MV-4-11 (cell line): ENCODE data around the gene RBM39.
A peak's percentile ranks its signal among the peaks of the same experiment; 100 is the strongest.
"Not testable (repeated sequence)": the region's sequence is repeated elsewhere in the genome, so short reads cannot be mapped to it uniquely, and the experiment has no call there.

ENCODE experiments used
- DNase-seq: peaks from one replicate; lab custom pipeline; 2025; lab: John Stamatoyannopoulos, UW

Gene RBM39

GRCh38 chr20:35706591-35707529 lies 35.2 kb downstream of the RBM39 start:
- DNase-seq, result not testable (repeated sequence)

GRCh38 chr20:35705894-35706293 lies 36.2 kb downstream of the RBM39 start:
- not testable (repeated sequence) for DNase-seq

- no peak for DNase-seq
Observed at GRCh38 chr20:35704514-35705261, 37.4 kb downstream of the RBM39 start.

GRCh38 chr20:35702824-35703695 lies 39.0 kb downstream of the RBM39 start:
- no peak for DNase-seq

- DNase-seq, result peak; percentile 20
Observed at GRCh38 chr20:35702051-35702823, 39.8 kb downstream of the RBM39 start.

- DNase-seq, result no peak
Observed at GRCh38 chr20:35700625-35701148, 41.4 kb downstream of the RBM39 start.

GRCh38 chr20:35699957-35700624 lies 42.0 kb downstream of the RBM39 start:
- no peak for DNase-seq

- peak; percentile 68 for DNase-seq
Observed at GRCh38 chr20:35699127-35699956, 42.7 kb downstream of the RBM39 start, which contains the start of the genes NFS1 and ROMO1. TSS of gene NFS1 (minus strand) at chr20:35699352. CDS start at chr20:35699288, 64 bp downstream. TSS of gene ROMO1 (plus strand) at chr20:35699405. CDS start at chr20:35699633, 228 bp downstream.

- DNase-seq, result no peak
Observed at GRCh38 chr20:35698298-35699126, 43.5 kb downstream of the RBM39 start.

- no peak for DNase-seq
Observed at GRCh38 chr20:35697696-35698297, 44.3 kb downstream of the RBM39 start.

GRCh38 chr20:35695978-35696377 lies 46.1 kb downstream of the RBM39 start:
- DNase-seq, result no peak

- DNase-seq, result no peak
Observed at GRCh38 chr20:35695245-35695749, 46.8 kb downstream of the RBM39 start.

GRCh38 chr20:35690265-35690664 lies 51.8 kb downstream of the RBM39 start:
- no peak for DNase-seq

- DNase-seq, result not testable (repeated sequence)
Observed at GRCh38 chr20:35686872-35687271, 55.2 kb downstream of the RBM39 start.

- not testable (repeated sequence) for DNase-seq
Observed at GRCh38 chr20:35685368-35685767, 56.7 kb downstream of the RBM39 start.

GRCh38 chr20:35681960-35682359 lies 60.1 kb downstream of the RBM39 start:
- no peak for DNase-seq

GRCh38 chr20:35680452-35681183 lies 61.4 kb downstream of the RBM39 start:
- peak; percentile 47 for DNase-seq
